ENCODE measurements around the gene SYF2.

The SYF2 gene

GRCh38 chr1:25247829-25248754 lies 15.8 kb upstream of the SYF2 start (continued):
- TF ChIP-seq PRDM6 (tag by site-specific recombination; IDR thresholded peaks at IDR 0.05), result no peak
- TF ChIP-seq ZNF580 (tag by site-specific recombination; IDR thresholded peaks at IDR 0.05), result no peak
- TF ChIP-seq PRDM4 (tag by site-specific recombination; IDR thresholded peaks at IDR 0.05), result no peak
- no peak for TF ChIP-seq ZNF660 (tag by site-specific recombination; IDR thresholded peaks at IDR 0.05)
- TF ChIP-seq ZNF544 (tag by site-specific recombination; IDR thresholded peaks at IDR 0.05), result no peak
- TF ChIP-seq ZNF791 (tag by site-specific recombination; IDR thresholded peaks at IDR 0.05), result no peak
- TF ChIP-seq HIC1 (tag by site-specific recombination; IDR thresholded peaks at IDR 0.05), result no peak
- TF ChIP-seq ZBTB1 (tag by site-specific recombination; IDR thresholded peaks at IDR 0.05), result no peak
- TF ChIP-seq ZSCAN18 (tag by site-specific recombination; IDR thresholded peaks at IDR 0.05), result no peak
- TF ChIP-seq ZBTB17 (tag by site-specific recombination; IDR thresholded peaks at IDR 0.05), result no peak
- no peak for TF ChIP-seq ZBTB44 (tag by site-specific recombination; IDR thresholded peaks at IDR 0.05)
- no peak for TF ChIP-seq ZNF202 (tag by site-specific recombination; IDR thresholded peaks at IDR 0.05; ENCODE audit: borderline replicate concordance)
- TF ChIP-seq ZBTB11 (tag by site-specific recombination; conservative IDR thresholded peaks at IDR 0.05; ENCODE audit: low read depth), result no peak
- TF ChIP-seq KLF7 (tag by site-specific recombination; IDR thresholded peaks at IDR 0.05; ENCODE audit: borderline replicate concordance), result no peak
- no peak for TF ChIP-seq ZNF362 (tag by site-specific recombination; IDR thresholded peaks at IDR 0.05)
- TF ChIP-seq ZNF138 (tag by site-specific recombination; IDR thresholded peaks at IDR 0.05; ENCODE audit: borderline replicate concordance), result no peak
- TF ChIP-seq REPIN1 (tag by site-specific recombination; IDR thresholded peaks at IDR 0.05; ENCODE audit: low read depth), result no peak
- TF ChIP-seq ZNF175 (tag by site-specific recombination; IDR thresholded peaks at IDR 0.05), result no peak
- TF ChIP-seq KLF17 (tag by site-specific recombination; IDR thresholded peaks at IDR 0.05), result no peak
- TF ChIP-seq ZSCAN30 (tag by site-specific recombination; IDR thresholded peaks at IDR 0.05), result no peak
- no peak; the same call in 1 of the 2 replicates for TF ChIP-seq ZFP69B (tag by site-specific recombination; IDR thresholded peaks at IDR 0.05)

All from HEK293 (cell line).